Posterior cingulate gyrus (tissue), 11 donors: ENCODE data around the gene THRA.

ENCODE experiments used
- DNase-seq, 10 donors: peaks; one replicate each; pipeline versions ENCODE4 v3.0.0 to v3.0.0-alpha.2; 2020 to 2021; ENCODE audit warnings: mixed read lengths in 3 of 10
- intact Hi-C: fragments of 100-400 bp; cut with DNase I; formaldehyde crosslinking; loops from one replicate; pipeline ENCODE4 v1.15.1; 2023

Gene THRA

DNA sequence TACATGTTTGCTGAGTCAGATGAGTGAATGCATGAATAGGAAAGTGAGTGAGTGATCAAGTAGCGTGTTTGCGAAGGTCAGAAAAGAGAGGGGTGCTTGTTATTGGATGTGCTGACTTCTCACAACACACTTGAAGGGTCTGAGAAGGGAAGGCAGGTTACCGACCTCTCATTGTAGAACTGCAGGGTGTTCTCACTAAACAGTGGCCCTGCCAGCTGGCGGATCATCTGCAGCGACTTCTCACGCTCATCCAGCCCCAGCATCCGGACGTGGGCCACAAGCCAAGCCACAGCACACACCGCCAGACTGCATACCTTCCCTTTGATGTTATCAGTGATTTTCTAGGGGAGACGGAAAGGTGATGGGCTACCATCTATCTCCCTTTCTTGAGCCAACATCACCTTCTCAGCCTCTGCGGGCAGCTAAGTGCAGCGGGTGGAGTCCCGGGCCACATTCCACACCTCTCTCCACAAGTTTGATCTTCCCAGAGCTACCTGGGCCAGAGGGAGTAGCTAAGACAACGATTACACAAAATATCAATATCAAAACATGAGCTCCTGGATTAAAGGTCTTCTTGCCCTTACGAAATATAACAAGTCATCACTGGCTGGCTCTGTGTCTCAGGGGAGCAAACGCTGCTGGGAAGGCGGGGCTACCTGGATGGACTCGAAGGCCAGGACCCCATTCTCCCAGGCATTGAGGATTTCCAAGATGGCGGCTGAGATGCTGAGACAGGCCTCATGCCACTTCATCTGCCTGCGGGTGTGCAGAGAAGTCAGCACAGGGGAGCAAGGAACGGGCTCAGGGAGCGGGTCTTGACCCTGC lies 36.6 kb upstream of the THRA start:
- intact Hi-C loops: no loop called here
- DNase-seq: peak in 2 of 10 donors; percentile 35 to 43

DNA sequence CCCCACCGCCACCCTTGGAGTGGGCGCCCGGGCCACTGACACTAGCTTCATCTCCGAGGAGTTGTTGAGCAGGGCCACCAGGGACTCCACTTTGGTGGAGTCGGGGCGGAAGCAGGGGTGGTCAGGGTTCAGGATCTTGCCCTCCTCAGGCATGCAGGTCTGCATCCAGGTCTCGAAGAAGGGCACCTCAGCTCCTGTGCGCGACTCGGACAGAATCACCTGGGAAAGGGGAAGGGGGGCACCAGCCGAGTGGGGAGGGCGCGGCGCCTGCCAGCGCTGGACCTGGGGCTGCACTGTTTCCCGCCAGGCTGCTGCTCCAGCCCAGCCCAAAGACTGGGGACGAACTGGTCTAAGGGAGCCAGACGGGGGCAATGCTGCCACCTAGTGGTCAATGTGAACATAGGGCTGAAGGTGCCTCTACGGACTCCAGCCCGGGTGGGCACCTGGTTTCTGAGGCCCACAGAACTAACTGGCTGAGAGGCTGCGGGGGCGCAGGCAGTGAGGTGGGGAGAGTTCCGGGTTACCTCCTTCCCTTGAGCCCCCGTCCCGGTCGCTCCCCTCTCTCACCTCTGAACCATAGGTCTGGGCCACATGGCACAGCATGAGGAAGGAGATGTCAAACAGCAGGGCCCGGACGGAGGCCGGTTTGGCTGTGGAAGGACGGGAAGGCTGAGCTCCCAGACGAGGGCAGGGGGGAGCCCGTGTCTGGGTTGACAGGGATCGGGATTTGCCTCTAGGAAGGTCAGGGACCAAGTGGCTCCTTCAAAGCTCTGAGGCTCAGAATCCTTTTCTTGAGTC lies 35.8 kb upstream of the THRA start:
- intact Hi-C loops: no loop called here
- DNase-seq: peak; percentile 56 to 95 (median 80)

DNA sequence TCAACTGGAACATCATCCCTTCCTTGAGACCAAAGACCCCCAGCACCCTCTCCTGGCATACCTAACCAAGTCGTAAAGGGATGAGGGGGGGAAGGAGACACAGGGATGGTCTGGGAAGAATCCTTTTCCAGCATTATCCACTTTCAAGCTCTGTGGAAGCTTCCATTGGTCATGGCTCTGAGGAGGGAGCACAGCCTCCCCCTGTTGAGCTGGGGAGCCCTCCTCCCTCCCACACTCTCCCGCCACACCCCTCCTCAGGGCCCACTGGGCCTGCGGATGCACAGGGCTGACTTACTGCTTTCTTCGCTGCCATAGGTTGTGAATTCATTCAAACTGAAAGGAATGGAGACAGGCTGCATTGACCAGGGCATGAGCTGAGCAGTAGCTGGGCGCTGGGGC lies 35.2 kb upstream of the THRA start:
- intact Hi-C loops: no loop called here
- peak in 1 of 10 donors; percentile 20 for DNase-seq

DNA sequence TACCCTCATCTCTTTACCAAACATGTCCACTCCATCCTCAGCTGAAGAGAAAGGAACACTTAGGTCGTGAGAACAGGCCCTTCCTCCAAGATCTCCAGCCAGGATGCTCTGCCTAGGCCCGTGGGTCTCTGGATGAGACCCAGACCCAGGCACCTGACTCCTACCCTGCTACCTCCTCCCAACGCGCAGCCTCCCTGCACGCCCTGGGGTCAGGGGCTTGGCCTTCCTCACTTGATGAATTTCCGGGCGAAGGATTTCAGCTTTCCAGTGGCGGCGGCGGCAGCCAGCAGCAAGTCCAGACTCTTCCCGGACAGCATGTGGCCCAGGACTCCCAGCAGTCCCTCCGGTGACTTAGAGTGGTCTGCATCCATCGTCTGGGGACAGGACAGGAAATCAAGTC lies 34.2 kb upstream of the THRA start:
- intact Hi-C loops: no loop called here
- DNase-seq: peak in 2 of 10 donors; percentile 46 to 72

- peak in 2 of 10 donors; percentile 22 to 44 for DNase-seq
- intact Hi-C loops: no loop called here
These were observed 31.1 kb upstream of the THRA start for GRCh38 chr17:40031706-40032105.

DNA sequence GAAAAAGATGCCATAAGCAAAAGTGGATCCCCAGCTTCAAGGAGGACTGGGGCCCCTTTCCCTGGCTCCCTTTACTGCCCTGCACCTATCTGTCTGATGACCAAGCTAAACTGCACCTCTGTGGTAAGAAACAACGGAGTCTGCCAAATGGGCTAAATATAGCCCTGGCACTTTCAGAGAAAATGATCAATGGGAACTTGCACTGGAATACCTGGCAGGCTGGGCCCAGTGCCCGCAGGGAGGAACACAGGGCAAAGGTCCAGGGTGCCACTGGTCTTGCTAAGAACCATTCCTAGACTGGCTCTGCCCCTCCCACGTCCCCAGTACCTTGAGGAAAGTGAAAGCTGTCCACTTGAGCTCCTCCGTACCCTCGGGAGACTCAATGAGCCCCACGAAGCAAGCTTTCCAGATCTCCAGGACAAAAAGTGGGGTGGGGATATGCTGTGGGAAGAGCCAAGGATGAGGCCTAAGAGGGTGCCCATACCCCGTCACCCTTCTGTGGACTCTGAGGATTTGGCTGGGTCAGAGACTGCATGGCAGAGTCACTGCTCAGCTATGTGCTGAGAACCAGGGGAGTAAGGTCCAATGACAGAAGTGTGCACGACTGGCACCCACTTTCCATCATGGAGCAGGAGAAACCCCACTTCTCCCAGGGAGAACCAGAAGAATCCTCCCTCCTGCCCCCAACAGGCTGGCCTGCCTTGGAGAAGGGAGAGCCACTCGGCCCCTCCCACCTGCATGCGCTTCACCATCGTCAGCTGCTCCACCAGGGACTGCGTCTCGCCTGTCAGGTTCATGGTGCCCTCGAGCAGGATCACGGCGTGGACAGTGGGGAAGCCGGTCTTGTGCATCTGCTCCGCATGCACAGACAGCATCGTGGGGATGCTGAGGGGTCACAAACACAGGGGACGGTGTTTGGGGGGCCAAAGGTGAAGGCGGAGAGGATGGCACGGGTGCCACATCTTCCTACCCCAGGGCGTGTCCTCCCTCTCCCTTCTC lies 30.1 kb upstream of the THRA start:
- peak in 2 of 10 donors; percentile 40 to 76 for DNase-seq

DNA sequence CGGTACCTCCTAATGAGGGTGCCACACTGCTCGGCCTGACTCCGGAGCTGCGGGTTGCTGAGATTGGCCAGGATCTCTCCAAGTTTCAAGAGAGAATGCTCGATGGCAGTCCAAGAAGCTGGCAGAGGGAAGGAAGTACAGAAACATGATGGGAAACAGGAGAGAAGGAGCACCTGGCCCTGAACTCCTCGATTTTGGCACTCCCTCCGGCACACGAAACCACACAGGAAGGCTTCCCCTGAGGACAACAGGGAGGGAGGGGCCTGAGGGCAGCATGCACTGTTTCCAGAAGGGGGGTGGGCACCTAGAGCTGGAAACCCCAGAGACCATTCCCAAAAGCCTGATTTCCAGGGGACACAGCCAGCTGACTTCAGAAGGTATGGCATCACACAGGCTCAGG lies 29.4 kb upstream of the THRA start:
- intact Hi-C loops: no loop called here
- peak in 2 of 10 donors; percentile 10 to 38 for DNase-seq

More for the DNA sequence above, 30.1 kb upstream of the THRA start:
- intact Hi-C loops: no loop called here

DNA sequence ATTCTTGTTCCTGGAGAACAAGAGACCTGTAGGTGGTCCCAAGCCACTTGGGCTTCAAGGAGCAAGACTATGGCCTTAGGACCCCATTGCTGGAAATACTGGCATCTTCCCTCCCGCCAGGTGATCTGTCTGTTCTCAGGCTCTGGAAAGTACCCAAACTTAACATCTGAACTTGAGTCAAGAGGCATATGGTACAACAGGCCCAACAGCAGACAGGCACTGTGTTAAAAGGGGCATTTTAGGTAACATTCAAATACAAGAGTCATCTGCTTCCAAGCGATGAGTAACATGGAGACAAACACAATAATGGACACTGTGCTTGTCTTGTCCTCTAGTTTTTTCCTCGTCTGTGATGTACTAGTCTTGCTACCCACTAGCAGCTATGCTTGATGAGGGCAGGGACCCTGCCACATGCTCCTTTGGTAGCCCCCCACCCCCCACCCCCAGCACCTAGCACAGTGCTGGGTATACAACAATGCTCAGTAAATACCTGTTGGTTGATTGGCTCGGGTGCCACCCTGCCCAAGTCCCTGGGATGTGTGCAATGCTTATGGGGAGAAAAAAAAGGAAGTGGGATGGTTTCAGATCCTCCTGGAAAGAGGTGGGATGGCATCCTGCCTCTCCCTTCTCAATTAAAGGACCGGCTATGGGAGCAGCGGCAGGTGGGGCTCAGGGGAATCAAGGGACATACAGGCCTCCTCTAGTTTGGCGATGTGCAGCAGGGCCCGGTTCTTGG lies 28.2 kb upstream of the THRA start:
- peak in 1 of 10 donors; percentile 9 for DNase-seq
- intact Hi-C loops: no loop called here

- intact Hi-C loops: no loop called here
- peak; percentile 35 to 96 (median 72) for DNase-seq
These were observed 27.6 kb upstream of the THRA start for GRCh38 chr17:40035162-40035559.

- peak in 5 of 10 donors; percentile 30 to 83 (median 52) for DNase-seq
- intact Hi-C loops: no loop called here
These were observed 23.8 kb upstream of the THRA start for GRCh38 chr17:40038882-40039513.

GRCh38 chr17:40041196-40041595 lies 21.6 kb upstream of the THRA start:
- no peak for DNase-seq
- intact Hi-C loops: no loop called here

DNA sequence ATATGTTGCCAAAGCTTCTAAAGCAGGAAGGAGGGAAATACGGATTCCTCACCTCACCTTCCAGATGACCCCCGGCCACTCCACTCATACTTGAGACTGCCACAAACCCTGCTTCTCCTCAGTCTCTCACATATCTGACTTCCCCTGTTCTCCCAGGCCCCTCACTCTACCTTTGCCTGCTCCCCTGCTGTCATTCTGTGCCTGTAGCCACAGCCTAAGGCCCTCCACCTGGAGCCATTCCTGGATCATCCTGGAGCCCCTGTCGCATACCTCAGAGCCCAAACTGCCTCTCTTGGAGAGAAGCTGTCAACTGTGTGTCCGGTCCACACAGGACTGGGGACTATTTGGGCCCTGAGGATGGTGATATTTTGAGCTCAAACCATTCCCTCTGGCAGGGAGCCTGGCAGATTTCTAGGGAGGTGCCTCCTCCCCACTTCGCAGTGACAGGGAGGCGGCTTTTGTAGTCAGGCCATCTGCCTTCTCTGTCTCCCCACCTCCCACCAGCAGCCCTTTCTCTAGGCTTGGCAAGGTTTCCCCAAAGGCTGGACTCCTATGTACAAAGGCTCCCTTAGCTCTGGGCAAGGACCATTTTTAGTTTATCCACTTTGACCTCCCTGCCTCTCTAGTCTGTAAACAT lies 6.3 kb upstream of the THRA start:
- DNase-seq: peak in 7 of 10 donors; percentile 54 to 94 (median 71)
- intact Hi-C loops: no loop called here

DNA sequence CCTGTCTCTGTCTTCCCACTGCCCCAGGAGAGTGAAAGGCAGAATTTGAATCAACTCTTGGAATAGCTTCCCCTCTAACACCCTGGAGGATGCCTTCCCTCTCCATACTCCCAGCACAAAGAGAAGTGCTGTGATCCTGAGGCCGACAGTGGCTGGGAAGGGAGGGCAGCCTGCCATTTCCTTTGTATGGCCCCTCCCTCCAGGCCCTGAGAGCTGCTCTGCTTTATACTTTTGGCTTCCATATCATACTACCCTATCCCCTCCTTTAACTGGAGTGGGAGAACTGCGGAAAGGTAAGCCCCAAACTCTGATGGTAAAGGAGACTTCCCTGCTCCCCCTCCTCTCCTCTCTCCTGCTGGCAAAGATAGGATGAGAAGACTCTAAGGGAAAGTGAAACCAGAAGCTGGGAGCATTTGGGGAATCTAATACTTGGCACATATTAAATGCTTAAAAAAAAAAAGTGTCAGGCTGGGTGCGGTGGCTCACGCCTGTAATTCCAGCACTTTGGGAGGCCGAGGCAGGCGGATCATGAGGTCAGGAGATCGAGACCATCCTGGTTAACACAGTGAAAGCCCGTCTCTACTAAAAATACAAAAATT lies 4.5 kb upstream of the THRA start:
- intact Hi-C loops: no loop called here
- DNase-seq: peak in 1 of 10 donors; percentile 17

GRCh38 chr17:40058865-40059264 lies 3.9 kb upstream of the THRA start:
- DNase-seq: no peak
- intact Hi-C loops: no loop called here

GRCh38 chr17:40059729-40060475 lies 2.9 kb upstream of the THRA start:
- intact Hi-C loops: no loop called here
- DNase-seq: peak in 2 of 10 donors; percentile 62 to 83

DNA sequence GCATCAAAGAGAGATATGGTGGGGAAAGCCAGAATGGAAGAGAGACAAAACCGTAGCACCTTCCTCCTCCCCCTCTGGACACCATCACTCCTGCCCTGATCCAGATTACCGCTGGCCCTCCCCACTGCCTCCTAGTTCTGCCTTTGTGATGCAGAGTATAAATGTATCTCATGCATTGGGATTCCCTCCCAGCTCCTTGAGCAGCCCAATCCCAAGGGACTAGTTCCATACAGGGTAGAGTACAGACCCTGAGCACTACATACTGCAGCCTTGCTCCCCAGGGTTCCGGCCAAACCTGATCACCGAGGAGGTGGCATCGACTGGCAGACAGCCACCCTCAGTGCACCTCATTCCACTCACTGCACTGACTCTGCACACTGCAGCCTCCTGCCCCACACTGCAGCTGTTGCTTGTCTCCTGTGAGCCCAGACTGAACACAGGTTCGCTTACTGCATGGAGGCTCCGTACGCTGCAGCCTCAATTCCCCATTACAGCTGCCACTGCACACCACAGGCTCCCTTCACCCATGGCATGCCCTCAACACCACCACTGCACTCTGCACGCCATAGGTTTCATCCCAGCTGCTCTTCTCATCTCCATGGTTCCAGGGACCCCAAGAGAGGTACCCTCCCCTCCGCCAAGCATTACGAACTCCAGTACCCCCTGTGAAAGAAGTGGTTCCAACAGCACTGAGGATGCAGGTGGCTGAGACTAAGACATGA lies 1.7 kb upstream of the THRA start:
- intact Hi-C loops: no loop called here
- peak in 4 of 10 donors; percentile 50 to 90 (median 86) for DNase-seq

- DNase-seq: peak in 2 of 10 donors; percentile 59 to 71
These were observed 1.1 kb upstream of the THRA start for GRCh38 chr17:40061609-40062038.

More at GRCh38 chr17:40061609-40062038, 1.1 kb upstream of the THRA start:
- intact Hi-C loops: loop anchor here (1.0 kb wide), 1 partner anchor 14 kb away; no protein-coding TSS in a partner anchor
